DND-41 (cell line): ENCODE data around the gene OR8G1.

Source experiments
- ATAC-seq: fragments of 200-7000 bp; cut with Tn5 transposase; 3 replicates; pipeline ENCODE4 v1.9.1; 2021; ENCODE audit warnings: low read depth; ENCODE audit not compliant: insufficient read depth
- DNase-seq: peaks from one replicate; pipeline ENCODE4 v3.0.0-alpha.2; 2020
- H2AFZ ChIP-seq: 2 replicates; pipeline ENCODE4 v1.6.0; 2012; ENCODE audit warnings: low read depth, low read length
- H3K27ac ChIP-seq: 2 replicates; pipeline ENCODE4 v1.5.1; 2012; ENCODE audit warnings: low read length, inconsistent platforms
- H3K27me3 ChIP-seq: fragments of 200-600 bp; sonication (generic); 2 replicates; pipeline ENCODE4 v1.6.0; 2012; ENCODE audit warnings: low read length, mild to moderate bottlenecking, inconsistent platforms; ENCODE audit not compliant: insufficient read depth, poor library complexity
- H3K36me3 ChIP-seq: 2 replicates; pipeline ENCODE4 v1.5.1; 2012; ENCODE audit warnings: low read length, inconsistent platforms; ENCODE audit not compliant: insufficient read depth
- H3K4me1 ChIP-seq: 2 replicates; pipeline ENCODE4 v1.5.1; 2012; ENCODE audit warnings: mild to moderate bottlenecking, low read length; ENCODE audit not compliant: insufficient read depth
- H3K4me2 ChIP-seq: 2 replicates; pipeline ENCODE4 v1.6.0; 2012; ENCODE audit warnings: mild to moderate bottlenecking, moderate library complexity, low read length, inconsistent platforms; ENCODE audit not compliant: insufficient read depth
- H3K4me3 ChIP-seq, 2 experiments: fragments of 200-600 bp in 1 of 2; shearing (Covaris generic) in 1 of 2; 2 replicates each; pipeline ENCODE4 v1.5.1; 2012 to 2016; ENCODE audit warnings: inconsistent platforms in 2 of 2, low read length in 2 of 2, mild to moderate bottlenecking in 2 of 2, low read depth in 1 of 2, moderate library complexity in 1 of 2
- H3K79me2 ChIP-seq: 2 replicates; pipeline ENCODE4 v1.6.0; 2012; ENCODE audit warnings: low read length, inconsistent platforms; ENCODE audit not compliant: insufficient read depth
- H3K9ac ChIP-seq: 2 replicates; pipeline ENCODE4 v1.6.0; 2012; ENCODE audit warnings: low read depth, mild to moderate bottlenecking, inconsistent platforms, low read length, moderate library complexity
- H3K9me3 ChIP-seq: 2 replicates; pipeline ENCODE4 v1.5.1; 2012; ENCODE audit warnings: low read length, moderate library complexity, mild to moderate bottlenecking, inconsistent platforms; ENCODE audit not compliant: insufficient read depth, severe bottlenecking
- H4K20me1 ChIP-seq: 2 replicates; pipeline ENCODE4 v1.6.0; 2012; ENCODE audit warnings: low read length; ENCODE audit not compliant: insufficient read depth
- CTCF ChIP-seq: IDR thresholded peaks from 2 replicates; pipeline ENCODE4 v1.5.1; 2012; ENCODE audit warnings: borderline replicate concordance, low read length, moderate library complexity, mild to moderate bottlenecking; ENCODE audit not compliant: poor library complexity, severe bottlenecking; ENCODE audit errors: extremely low read depth
- EZH2 ChIP-seq: IDR thresholded peaks from 3 replicates; pipeline ENCODE4 v1.6.1; 2012; ENCODE audit warnings: borderline replicate concordance, low read depth, mild to moderate bottlenecking, moderate library complexity, low read length, inconsistent platforms; ENCODE audit not compliant: severe bottlenecking

The OR8G1 gene

GRCh38 chr11:124240621-124241397 is at the start of gene OR8G1:
Gene OR8G1 (plus strand): TSS chr11:124241095. CDS start chr11:124249676, 8,581 bp downstream.
- ATAC-seq (no peak), DNase-seq (no peak)
- no peaks in the 10 kb centered on the region for H3K36me3 ChIP-seq
- no peaks in the 10 kb centered on the region for H3K27me3 ChIP-seq
- H4K20me1 ChIP-seq, result no peaks in the 10 kb centered on the region
- no peak within 1 kb of the TSS for H3K4me3 ChIP-seq
- no peak within 1 kb of the TSS for H3K4me2 ChIP-seq
- no peak for TF ChIP-seq EZH2
- TF ChIP-seq CTCF, result no peak
- H3K4me1 ChIP-seq, result no peaks in the 10 kb centered on the region
- no peaks in the 10 kb centered on the region for H3K79me2 ChIP-seq
- H3K9me3 ChIP-seq, result no peaks in the 10 kb centered on the region
- H2AFZ ChIP-seq, result no peak within 1 kb of the TSS
- H3K27ac ChIP-seq, result no peak within 1 kb of the TSS
- no peak within 1 kb of the TSS for H3K9ac ChIP-seq

GRCh38 chr11:124193221-124194010 is 47.5 kb upstream of the OR8G1 start:
- ATAC-seq (no peak), DNase-seq (no peak)
- no peaks in the 10 kb centered on the region for H3K9me3 ChIP-seq
- H3K4me2 ChIP-seq, result no peak overlapping the region
- TF ChIP-seq EZH2, result no peak
- no peak for TF ChIP-seq CTCF
- peaks cover 16% of the 10 kb centered on the region for H3K27me3 ChIP-seq
- no peak overlapping the region for H3K27ac ChIP-seq
- H3K9ac ChIP-seq, result no peak overlapping the region
- no peaks in the 10 kb centered on the region for H4K20me1 ChIP-seq
- H3K4me3 ChIP-seq, result no peak overlapping the region
- no peaks in the 10 kb centered on the region for H3K79me2 ChIP-seq
- no peaks in the 10 kb centered on the region for H3K4me1 ChIP-seq
- no peaks in the 10 kb centered on the region for H3K36me3 ChIP-seq
- no peak overlapping the region for H2AFZ ChIP-seq

- no peak overlapping the region for H3K9ac ChIP-seq
- ATAC-seq (no peak), DNase-seq (no peak)
- H3K27me3 ChIP-seq, result peaks cover 10% of the 10 kb centered on the region
- H3K27ac ChIP-seq, result no peak overlapping the region
- no peaks in the 10 kb centered on the region for H3K36me3 ChIP-seq
- no peaks in the 10 kb centered on the region for H3K4me1 ChIP-seq
- TF ChIP-seq EZH2 (no peak), CTCF (no peak)
- no peaks in the 10 kb centered on the region for H3K9me3 ChIP-seq
- H2AFZ ChIP-seq, result no peak overlapping the region
- no peaks in the 10 kb centered on the region for H3K79me2 ChIP-seq
- H3K4me2 ChIP-seq, result no peak overlapping the region
- no peaks in the 10 kb centered on the region for H4K20me1 ChIP-seq
- H3K4me3 ChIP-seq, result no peak overlapping the region
These were observed 46.4 kb upstream of the OR8G1 start for GRCh38 chr11:124194293-124195188.
